Measurements from ENCODE around the gene SMC3. TPM values are rescaled to one million over a fixed set of nuclear protein-coding genes. Genes with fewer than 3 reads are reported as not detected.

SMC3 gene
- total RNA-seq, 1 experiment from 2014 or later = 64.3 TPM

GRCh38 chr10:110546499-110547110 lies 20.9 kb upstream of the SMC3 start:
- BruUV-seq (replicated peaks) = no TSS peak
- Histone ChIP-seq H2AFZ (ENCODE audit: low read depth, low read length, poor library complexity, severe bottlenecking) (peak overlapping the region; percentile 96), H3K4me2 (ENCODE audit: low read length) (peak overlapping the region; percentile 27; the same call in 1 of the 2 replicates), H3K27ac (ENCODE audit: low read depth, low read length) (no peak overlapping the region), H3K9me3 (ENCODE audit: control insufficient read depth in 1 of 2, insufficient read depth in 1 of 2, low read depth in 1 of 2, low read length in 2 of 2) (no peaks in the 10 kb centered on the region), H3K27me3 (ENCODE audit: insufficient read depth, low read length) (no peaks in the 10 kb centered on the region), H4K20me1 (ENCODE audit: insufficient read depth) (no peaks in the 10 kb centered on the region), H3K9ac (ENCODE audit: low read length) (no peak overlapping the region), H3K36me3 (ENCODE audit: control insufficient read depth in 1 of 2, insufficient read depth in 2 of 2, low read length in 2 of 2) (no peaks in the 10 kb centered on the region), H3K4me3 (replicated peaks in 1 of 2; ENCODE audit: low read depth in 1 of 2, low read length in 2 of 2) (no peak overlapping the region), H3K79me2 (ENCODE audit: insufficient read depth, low read length) (no peaks in the 10 kb centered on the region), H3K4me1 (ENCODE audit: control insufficient read depth in 1 of 2, insufficient read depth in 2 of 2, low read length in 2 of 2) (peaks cover 0 to 10% of the 10 kb centered on the region in 2 experiments; a peak in 2 of 4 replicates), H3K9me2 (ENCODE audit: insufficient read depth) (no peaks in the 10 kb centered on the region)
- intact Hi-C loops (cut with micrococcal nuclease) = loop anchor here (1.0 to 2.0 kb wide), 4 partner anchors 50 to 240 kb away; partner anchors contain the start of gene DUSP5
- ChIA-PET CTCF (interaction anchor here (0.6 to 2.8 kb wide), 13 partner anchors 9 to 241 kb away, joined by 3 to 19 read pairs (median 5); partner anchors contain the start of gene SMNDC1), RAD21 (ENCODE audit: low non-redundant PET in 1 of 2, low total read pairs in 2 of 2, uncharacterized antibody in 2 of 2, unreplicated experiment in 2 of 2) (interaction anchor here (0.5 to 1.2 kb wide), 5 partner anchors 50 to 241 kb away, joined by 3 to 5 read pairs (median 3); no protein-coding TSS in a partner anchor), POLR2A (interaction anchor here (0.6 to 1.6 kb wide), 4 partner anchors 23 to 241 kb away, joined by 3 to 7 read pairs (median 4); no protein-coding TSS in a partner anchor)
- DNase-seq (ENCODE audit: low read depth, low spot score) = no peak
- TF ChIP-seq ZFX (IDR thresholded peaks at IDR 0.05) (no peak), ATF3 (IDR thresholded peaks at IDR 0.05) (no peak), EGR1 (IDR thresholded peaks at IDR 0.05; ENCODE audit: low read depth) (no peak)
- peak; percentile 31 for ATAC-seq

- H3K4me3 ChIP-seq (replicated peaks in 1 of 2; ENCODE audit: low read depth in 1 of 2, low read length in 2 of 2) = no peak overlapping the region
- H3K27me3 ChIP-seq (ENCODE audit: insufficient read depth, low read length) = no peaks in the 10 kb centered on the region
- H3K9ac ChIP-seq (ENCODE audit: low read length) = no peak overlapping the region
- H3K4me1 ChIP-seq (ENCODE audit: control insufficient read depth in 1 of 2, insufficient read depth in 2 of 2, low read length in 2 of 2) = peaks cover 0 to 7% of the 10 kb centered on the region in 2 experiments; a peak in 2 of 4 replicates
- peak overlapping the region; percentile 27 for H3K4me2 ChIP-seq (ENCODE audit: low read length)
- peak overlapping the region; percentile 96 for H2AFZ ChIP-seq (ENCODE audit: low read depth, low read length, poor library complexity, severe bottlenecking)
- ChIA-PET CTCF (interaction anchor here (0.6 to 2.8 kb wide), 13 partner anchors 9 to 242 kb away, joined by 3 to 19 read pairs (median 5); partner anchors contain the start of gene SMNDC1), RAD21 (ENCODE audit: low non-redundant PET in 1 of 2, low total read pairs in 2 of 2, uncharacterized antibody in 2 of 2, unreplicated experiment in 2 of 2) (interaction anchor here (0.5 to 1.2 kb wide), 5 partner anchors 51 to 241 kb away, joined by 3 to 5 read pairs (median 3); no protein-coding TSS in a partner anchor), POLR2A (interaction anchor here (0.9 to 1.6 kb wide), 3 partner anchors 25 to 242 kb away, joined by 3 to 7 read pairs (median 4); no protein-coding TSS in a partner anchor)
- intact Hi-C loops (cut with micrococcal nuclease) = loop anchor here (1.0 to 2.0 kb wide), 4 partner anchors 50 to 241 kb away; partner anchors contain the start of gene DUSP5
- H3K27ac ChIP-seq (ENCODE audit: low read depth, low read length) = no peak overlapping the region
- DNase-seq (ENCODE audit: low read depth, low spot score) (peak; percentile 66), ATAC-seq (peak; percentile 85)
- no peaks in the 10 kb centered on the region for H3K9me3 ChIP-seq (ENCODE audit: control insufficient read depth in 1 of 2, insufficient read depth in 1 of 2, low read depth in 1 of 2, low read length in 2 of 2)
- H3K79me2 ChIP-seq (ENCODE audit: insufficient read depth, low read length) = no peaks in the 10 kb centered on the region
- no TSS peak for BruUV-seq (replicated peaks)
- H3K9me2 ChIP-seq (ENCODE audit: insufficient read depth) = no peaks in the 10 kb centered on the region
- H4K20me1 ChIP-seq (ENCODE audit: insufficient read depth) = no peaks in the 10 kb centered on the region
- TF ChIP-seq CBX3 (IDR thresholded peaks at IDR 0.05; ENCODE audit: low read depth) (0 out of 2 replicates have a peak, but pooled peaks have one; percentile 48), YY1 (IDR thresholded peaks at IDR 0.05; ENCODE audit: extremely low read depth, insufficient replicate concordance, low read depth, low read length) (peak; percentile 84), CTCF (IDR thresholded peaks at IDR 0.05 in 2 of 3, conservative IDR thresholded peaks at IDR 0.05 in 1 of 3; ENCODE audit: borderline replicate concordance in 1 of 3, insufficient read depth in 1 of 3, low read depth in 2 of 3, low read length in 2 of 3) (peak; percentile 82 to 98 (median 91)), EGR1 (IDR thresholded peaks at IDR 0.05; ENCODE audit: low read depth) (no peak), POLR2AphosphoS5 (IDR thresholded peaks at IDR 0.05; ENCODE audit: low read depth, low read length) (peak; percentile 28; the same call in 1 of the 2 replicates), RAD21 (IDR thresholded peaks at IDR 0.05; ENCODE audit: low read depth) (peak; percentile 98), SRF (IDR thresholded peaks at IDR 0.05; ENCODE audit: low read depth) (no peak), FOSL1 (IDR thresholded peaks at IDR 0.05; ENCODE audit: low read depth) (no peak), POLR2A (IDR thresholded peaks at IDR 0.05; ENCODE audit: borderline replicate concordance, extremely low read depth, insufficient read depth, insufficient read length) (no peak)
- H3K36me3 ChIP-seq (ENCODE audit: control insufficient read depth in 1 of 2, insufficient read depth in 2 of 2, low read length in 2 of 2) = no peaks in the 10 kb centered on the region
Observed at GRCh38 chr10:110547139-110547761, 20.2 kb upstream of the SMC3 start.

Measured in HCT116 (cell line).